Left ventricle myocardium inferior (tissue), 1 donor: ENCODE measurements around the gene SLC35F2. TPM values are rescaled to one million over a fixed set of nuclear protein-coding genes. Genes with fewer than 3 reads are reported as not detected.

ENCODE experiments used
- DNase-seq: peaks from one replicate; pipeline ENCODE4 v3.0.0-alpha.2; 2020
- H3K27ac ChIP-seq: fragments of 200-600 bp; replicated peaks from 2 replicates; pipeline ENCODE4 v1.8.0; 2021
- H3K27me3 ChIP-seq: fragments of 200-600 bp; 2 replicates; pipeline ENCODE4 v1.8.0; 2021; ENCODE audit warnings: low read depth
- H3K36me3 ChIP-seq: fragments of 200-600 bp; 2 replicates; pipeline ENCODE4 v1.8.0; 2021
- H3K4me1 ChIP-seq: fragments of 200-600 bp; 2 replicates; pipeline ENCODE4 v1.8.0; 2021
- H3K4me3 ChIP-seq: fragments of 200-600 bp; 2 replicates; pipeline ENCODE4 v1.8.0; 2021; ENCODE audit warnings: mild to moderate bottlenecking, moderate library complexity
- H3K9me3 ChIP-seq: fragments of 200-600 bp; replicated peaks from 2 replicates; pipeline ENCODE4 v1.8.0; 2021
- CTCF ChIP-seq: fragments of 200-600 bp; IDR thresholded peaks from 2 replicates; pipeline ENCODE4 v1.8.0; 2021; ENCODE audit warnings: antibody characterized with exemption, mild to moderate bottlenecking, borderline replicate concordance
- intact Hi-C: fragments of 100-400 bp; cut with micrococcal nuclease; formaldehyde crosslinking; loops from one replicate; pipeline ENCODE4 v1.11.0; 2022
- total RNA-seq: library from RNA; stranded (reverse); fragmentation: NEBNext Ultra II Directional; extraction: Animal tissue kit (Norgen Biotek cat#: 25700); gene quantifications from one replicate; pipeline ENCODE4 v1.2.1, GENCODE V29; 2021
- donor health status: DM: no; HTN: yes; CAD: no; lungs with severe emphysema.

SLC35F2 gene
- total RNA-seq, 1 donor from 2014 or later = 1.0 TPM

- DNase-seq = no peak
- TF ChIP-seq CTCF = no peak
- Histone ChIP-seq H3K9me3 (no peaks in the 10 kb centered on the region), H3K27me3 (no peaks in the 10 kb centered on the region), H3K36me3 (no peaks in the 10 kb centered on the region), H3K4me3 (no peak overlapping the region), H3K27ac (no peak overlapping the region), H3K4me1 (peaks cover 3% of the 10 kb centered on the region)
- intact Hi-C loops = no loop called here
These were observed 37.2 kb downstream of the SLC35F2 start for GRCh38 chr11:107821199-107821927.

- no peak for TF ChIP-seq CTCF
- H3K9me3 ChIP-seq = no peaks in the 10 kb centered on the region
- H3K36me3 ChIP-seq = no peaks in the 10 kb centered on the region
- intact Hi-C loops = no loop called here
- no peak overlapping the region for H3K4me3 ChIP-seq
- H3K27me3 ChIP-seq = no peaks in the 10 kb centered on the region
- no peak for DNase-seq
- peaks cover 3% of the 10 kb centered on the region for H3K4me1 ChIP-seq
- no peak overlapping the region for H3K27ac ChIP-seq
These were observed 39.1 kb downstream of the SLC35F2 start for GRCh38 chr11:107819361-107820014.

- Histone ChIP-seq H3K9me3 (no peaks in the 10 kb centered on the region), H3K36me3 (no peaks in the 10 kb centered on the region), H3K4me3 (no peak overlapping the region), H3K27me3 (no peaks in the 10 kb centered on the region), H3K27ac (no peak overlapping the region), H3K4me1 (peaks cover 3% of the 10 kb centered on the region)
- no peak for TF ChIP-seq CTCF
- no peak for DNase-seq
- intact Hi-C loops = no loop called here
These were observed 40.1 kb downstream of the SLC35F2 start for GRCh38 chr11:107818491-107818890.

GRCh38 chr11:107816028-107816427 is 42.6 kb downstream of the SLC35F2 start:
- Histone ChIP-seq H3K9me3 (no peaks in the 10 kb centered on the region), H3K36me3 (no peaks in the 10 kb centered on the region), H3K4me3 (no peak overlapping the region), H3K4me1 (peaks cover under 1% of the 10 kb centered on the region), H3K27ac (no peak overlapping the region), H3K27me3 (no peaks in the 10 kb centered on the region)
- DNase-seq = no peak
- intact Hi-C loops = no loop called here
- no peak for TF ChIP-seq CTCF

GRCh38 chr11:107810875-107811274 is 47.7 kb downstream of the SLC35F2 start:
- Histone ChIP-seq H3K36me3 (no peaks in the 10 kb centered on the region), H3K4me1 (no peaks in the 10 kb centered on the region), H3K27ac (no peak overlapping the region), H3K4me3 (no peak overlapping the region), H3K9me3 (no peaks in the 10 kb centered on the region), H3K27me3 (no peaks in the 10 kb centered on the region)
- intact Hi-C loops = no loop called here
- TF ChIP-seq CTCF = no peak
- no peak for DNase-seq
